ENCODE data around the gene LGI1.

LGI1 gene

DNA sequence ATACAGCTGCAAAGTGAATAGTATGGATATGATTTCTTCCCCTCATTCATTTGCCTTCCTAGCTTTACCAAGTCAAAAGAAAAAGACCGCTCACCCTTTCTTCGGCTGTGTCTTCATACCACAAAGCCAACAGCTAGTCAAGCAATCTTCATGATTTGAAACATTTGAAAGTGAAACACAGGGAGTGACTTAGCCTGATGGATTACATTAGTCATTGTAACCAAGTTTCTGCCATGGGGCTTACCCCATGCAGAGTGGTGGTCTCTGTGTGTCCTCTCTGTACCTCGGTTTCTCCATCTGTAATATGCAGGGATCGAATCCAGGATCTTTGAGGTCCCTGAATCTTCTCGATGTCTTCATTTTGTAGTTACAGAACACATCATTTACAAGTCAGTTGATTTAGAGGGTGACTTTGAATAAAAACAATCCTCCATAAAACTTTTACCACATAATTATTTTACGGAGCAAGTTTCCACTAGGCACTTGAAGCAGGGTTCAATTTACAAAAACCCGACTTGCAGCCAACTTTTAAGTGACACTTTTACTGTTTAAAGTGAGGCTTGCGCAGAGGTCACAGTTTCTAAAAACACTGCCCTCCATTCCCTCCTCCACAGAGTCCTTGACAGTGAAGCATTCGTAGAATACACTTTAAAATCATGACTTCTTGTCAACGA is 2.2 kb upstream of the LGI1 start:
- no peak for DNase-seq (ENCODE audit: low spot score)

DNA sequence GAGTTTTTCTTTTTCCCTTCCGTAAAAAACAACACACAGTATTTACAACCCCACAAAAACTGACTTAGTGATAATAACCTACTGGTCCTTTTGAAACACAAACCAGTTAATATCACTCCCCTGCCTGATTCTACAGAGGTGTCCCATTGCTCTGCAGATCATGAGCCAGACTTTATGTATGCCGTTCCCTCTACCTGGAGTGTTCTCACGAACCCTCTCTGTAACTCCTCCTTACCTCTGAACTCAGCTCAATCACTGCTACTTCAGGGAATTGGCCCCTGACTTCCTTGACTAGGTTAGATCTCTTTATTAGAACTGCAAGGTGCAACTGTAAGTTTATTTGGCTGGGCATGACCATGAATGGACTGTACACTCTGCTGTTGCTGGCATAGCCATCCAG is 1.6 kb upstream of the LGI1 start:
- no peak for DNase-seq (ENCODE audit: low spot score)

DNA sequence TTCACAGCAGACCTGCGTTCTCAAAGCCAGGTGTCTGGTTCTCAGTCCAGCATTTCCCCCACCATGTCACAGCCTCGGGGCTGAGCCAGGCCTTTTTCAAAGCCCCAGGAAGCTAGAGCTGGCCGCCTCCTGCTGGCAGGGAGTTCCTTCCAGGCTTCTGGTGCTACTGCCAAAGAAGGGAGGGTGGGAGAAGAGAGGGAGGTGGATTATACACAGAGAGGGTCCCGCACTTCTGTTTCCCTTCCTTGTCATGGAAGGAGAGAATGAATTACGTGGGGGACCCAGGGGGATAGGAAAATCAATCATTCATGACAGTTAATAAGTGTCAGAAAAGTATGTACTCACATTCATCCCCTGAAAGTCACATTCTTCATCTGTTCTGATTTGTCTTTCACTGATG is 600 bp upstream of the LGI1 start:
- DNase-seq (ENCODE audit: low spot score) = no peak

GRCh38 chr10:93758508-93758885 is 761 bp downstream of the LGI1 start:
- no peak for DNase-seq (ENCODE audit: low spot score)

GRCh38 chr10:93758891-93759410 is 1.2 kb downstream of the LGI1 start:
- DNase-seq (ENCODE audit: low spot score) = no peak

DNA sequence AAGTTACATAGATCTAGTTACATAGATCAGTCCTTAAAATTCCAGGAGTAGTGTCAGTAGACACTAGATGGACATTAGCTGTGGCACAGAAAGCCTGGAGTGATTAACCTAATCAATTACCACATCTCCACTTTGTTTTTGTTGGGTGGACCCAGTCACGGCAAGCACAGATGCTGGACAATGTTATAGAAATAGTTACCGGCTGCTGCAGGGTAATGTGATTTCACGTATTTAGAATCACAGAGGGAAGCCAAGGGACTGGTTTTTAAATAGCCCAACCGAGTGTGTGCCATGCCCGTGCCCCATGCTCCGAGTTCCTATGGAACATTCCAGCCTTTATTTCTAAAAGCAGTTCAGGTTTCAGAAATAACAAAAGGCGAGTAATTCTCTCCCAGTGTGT is 2.8 kb downstream of the LGI1 start:
- no peak for DNase-seq (ENCODE audit: low spot score)

- DNase-seq (ENCODE audit: low spot score) = no peak
Measured at GRCh38 chr10:93762979-93763391, 5.2 kb downstream of the LGI1 start.

GRCh38 chr10:93766918-93767317 is 9.2 kb downstream of the LGI1 start:
- DNase-seq (ENCODE audit: low spot score) = no peak

- no peak for DNase-seq (ENCODE audit: low spot score)
Measured at GRCh38 chr10:93767724-93768399, 10.1 kb downstream of the LGI1 start.

DNA sequence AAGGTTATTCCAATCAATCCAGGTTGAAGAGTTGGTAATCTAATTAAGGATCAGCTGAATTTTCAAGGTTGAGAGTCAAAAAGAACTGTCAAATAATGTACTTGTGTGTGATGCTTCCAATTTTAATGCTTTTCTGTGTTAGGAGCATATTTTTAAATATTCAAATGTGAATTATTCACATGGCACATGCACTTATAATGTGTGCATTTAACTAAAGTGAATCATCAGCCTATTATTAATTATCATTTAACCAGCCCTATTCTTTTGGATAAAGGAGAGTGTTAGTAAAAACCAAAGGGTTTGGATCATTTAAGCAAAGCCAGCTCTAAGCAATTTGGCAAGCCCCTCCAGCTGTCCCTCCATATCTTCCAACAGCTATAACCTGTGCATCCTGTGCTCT is 11.2 kb downstream of the LGI1 start:
- no peak for DNase-seq (ENCODE audit: low spot score)

- no peak for DNase-seq (ENCODE audit: low spot score)
Measured at GRCh38 chr10:93771354-93771753, 13.6 kb downstream of the LGI1 start.

GRCh38 chr10:93773120-93773519 is 15.4 kb downstream of the LGI1 start:
- no peak for DNase-seq (ENCODE audit: low spot score)

- no peak for DNase-seq (ENCODE audit: low spot score)
Measured at GRCh38 chr10:93773705-93774104, 16.0 kb downstream of the LGI1 start.

- no peak for DNase-seq (ENCODE audit: low spot score)
Measured at GRCh38 chr10:93775356-93775755, 17.6 kb downstream of the LGI1 start.

GRCh38 chr10:93777092-93777491 is 19.4 kb downstream of the LGI1 start:
- no peak for DNase-seq (ENCODE audit: low spot score)

- no peak for DNase-seq (ENCODE audit: low spot score)
Measured at GRCh38 chr10:93784059-93784458, 26.3 kb downstream of the LGI1 start.

DNA sequence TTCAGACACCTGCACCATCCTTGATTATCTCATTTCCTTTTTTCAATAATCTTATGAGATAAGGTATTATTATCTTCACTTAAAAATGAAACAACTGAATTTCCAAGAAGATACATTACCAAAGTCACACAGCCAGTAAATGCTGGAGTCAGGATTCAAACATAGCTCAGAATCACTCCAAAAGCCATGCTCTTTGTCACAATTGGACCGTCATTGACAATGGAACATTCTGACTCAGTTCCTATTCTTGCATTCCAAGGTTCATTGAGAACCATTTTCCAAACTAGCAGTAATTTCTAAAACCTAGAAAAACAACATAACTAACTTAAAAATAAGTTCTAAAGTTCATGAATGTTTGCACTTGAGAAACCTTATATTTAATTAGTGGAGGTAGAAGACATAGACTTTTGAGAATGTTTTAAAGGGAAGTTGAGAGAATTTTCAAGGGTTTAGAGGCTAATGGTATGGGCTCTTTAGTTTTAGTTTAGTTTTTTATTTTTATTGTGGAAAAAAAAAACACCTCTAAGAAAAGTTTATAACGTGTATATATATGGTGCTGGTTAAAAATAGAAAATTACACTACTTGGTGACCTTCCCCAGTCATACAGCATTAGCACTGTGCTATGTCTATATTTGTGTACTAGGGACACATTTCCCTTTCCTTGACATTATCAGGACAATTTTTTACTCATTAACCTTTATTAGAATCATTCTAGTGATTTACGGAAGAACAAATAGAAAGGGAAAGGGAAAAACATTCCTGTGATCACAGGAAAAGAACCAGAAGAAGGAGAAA is 30.9 kb downstream of the LGI1 start:
- DNase-seq (ENCODE audit: low spot score) = no peak

DNA sequence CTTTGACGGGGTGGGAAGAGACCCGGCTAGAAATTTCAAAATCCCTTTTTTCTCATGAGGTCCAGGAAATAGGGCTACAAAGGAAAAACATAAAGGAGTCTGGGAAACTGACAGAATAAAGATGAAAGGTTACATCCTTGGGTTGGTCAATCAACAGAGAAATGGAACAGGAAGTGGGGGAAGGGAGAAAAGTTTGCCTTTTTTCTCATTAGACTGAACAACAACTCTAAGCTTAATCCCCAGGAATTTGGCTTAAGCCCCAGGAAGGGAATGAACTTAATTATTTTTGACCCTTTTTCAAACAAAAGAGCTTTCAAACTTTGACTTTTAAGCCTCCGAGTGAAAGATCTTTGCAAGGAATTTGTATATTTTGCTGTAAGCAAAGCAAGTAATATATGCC is 32.7 kb downstream of the LGI1 start:
- no peak for DNase-seq (ENCODE audit: low spot score)

- no peak for DNase-seq (ENCODE audit: low spot score)
Measured at GRCh38 chr10:93796167-93796566, 38.4 kb downstream of the LGI1 start.

DNA sequence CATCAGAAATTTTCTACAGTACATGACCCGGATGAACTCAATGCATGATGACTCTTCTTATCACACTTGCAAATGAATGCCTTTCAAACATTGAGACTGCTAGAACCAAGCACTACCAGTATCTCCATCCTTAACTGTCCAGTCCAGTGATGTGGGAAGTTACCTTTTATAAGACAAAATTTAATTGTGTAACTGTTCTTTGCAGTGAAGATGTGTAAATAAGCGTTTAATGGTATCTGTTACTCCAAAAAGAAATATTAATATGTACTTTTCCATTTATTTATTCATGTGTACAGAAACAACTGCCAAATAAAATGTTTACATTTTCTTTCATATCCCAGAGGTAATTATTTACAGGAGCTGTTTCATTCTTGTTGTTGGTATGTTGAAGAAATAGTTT is 40.1 kb downstream of the LGI1 start:
- DNase-seq (ENCODE audit: low spot score) = no peak

DNA sequence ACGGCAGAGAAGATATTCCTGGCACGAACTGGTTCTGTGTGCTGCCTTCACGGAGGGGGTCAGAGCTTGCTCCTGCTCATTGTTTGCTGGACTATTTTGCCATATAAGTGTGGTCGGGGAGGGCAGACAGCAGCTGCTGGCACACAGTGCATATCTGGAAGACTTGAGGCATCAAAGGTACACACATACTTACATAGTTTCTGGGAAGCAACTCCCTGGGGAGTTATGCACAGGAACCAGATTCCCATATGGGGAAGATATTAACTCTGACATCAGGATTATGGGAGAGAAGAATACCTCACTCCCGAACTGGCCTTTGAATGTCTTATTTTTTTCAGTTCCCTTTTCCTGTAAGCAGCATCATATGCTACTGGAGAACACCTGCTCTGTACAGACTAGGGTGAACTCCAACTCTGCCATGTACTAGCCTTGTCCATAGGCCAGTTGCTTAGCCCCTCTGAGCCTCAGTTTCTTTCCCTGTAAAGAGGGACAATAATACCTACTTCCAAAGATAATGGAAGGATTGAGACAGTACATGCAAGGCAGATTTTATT is 41.5 kb downstream of the LGI1 start:
- no peak for DNase-seq (ENCODE audit: low spot score)

DNA sequence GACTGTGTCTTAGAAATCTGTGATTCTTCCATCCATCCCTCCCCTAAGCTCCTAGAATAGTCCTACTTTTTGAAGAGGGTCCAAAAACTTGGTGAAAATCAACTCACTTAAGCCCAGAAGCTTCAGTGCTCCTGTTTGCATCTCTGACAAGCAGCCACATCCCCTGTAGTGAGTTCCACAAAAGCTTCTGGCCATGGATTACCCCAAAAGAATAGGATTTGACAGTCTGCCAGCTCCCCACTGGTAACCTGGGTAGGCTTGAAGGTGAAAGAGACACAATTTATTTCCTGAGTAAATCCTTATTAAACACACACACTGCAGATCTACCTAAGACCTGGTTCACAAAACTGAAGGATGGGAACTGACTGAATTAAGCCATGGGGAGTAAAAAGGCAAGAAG is 46.5 kb downstream of the LGI1 start:
- DNase-seq (ENCODE audit: low spot score) = no peak

DNA sequence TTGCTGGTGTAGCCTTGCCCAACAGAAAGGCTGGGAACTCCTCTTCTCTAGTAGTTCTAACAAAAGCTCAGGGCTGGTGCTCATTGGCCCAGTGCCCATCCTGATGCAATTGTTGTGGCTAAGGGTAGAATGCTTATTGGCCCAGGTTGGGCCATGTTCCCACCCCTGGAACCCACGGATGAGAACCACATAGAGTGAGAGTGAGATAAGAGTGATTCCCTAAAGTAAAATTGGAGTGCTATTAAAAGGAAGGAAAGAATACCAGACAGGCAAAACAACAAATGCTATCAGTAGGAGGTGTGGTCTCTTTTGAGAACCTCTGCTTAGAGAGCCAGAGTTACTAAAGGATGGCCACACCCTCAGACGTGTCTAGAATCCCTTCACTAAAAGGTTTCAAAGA is 49.2 kb downstream of the LGI1 start:
- no peak for DNase-seq (ENCODE audit: low spot score)
